Stimulated activated CD4-positive, alpha-beta T cell treated with anti-CD3 and anti-CD28 coated beads, TNF-alpha, amount 100 ng/mL, for 1 hour (primary cell): ENCODE results near the gene HLX.

Experiments
- DNase-seq, 3 donors: peaks; one replicate each; pipeline ENCODE4 v3.0.0-alpha.2; 2020; ENCODE audit warnings: low read depth in 3 of 3, low spot score in 1 of 3

Gene HLX, protein sequence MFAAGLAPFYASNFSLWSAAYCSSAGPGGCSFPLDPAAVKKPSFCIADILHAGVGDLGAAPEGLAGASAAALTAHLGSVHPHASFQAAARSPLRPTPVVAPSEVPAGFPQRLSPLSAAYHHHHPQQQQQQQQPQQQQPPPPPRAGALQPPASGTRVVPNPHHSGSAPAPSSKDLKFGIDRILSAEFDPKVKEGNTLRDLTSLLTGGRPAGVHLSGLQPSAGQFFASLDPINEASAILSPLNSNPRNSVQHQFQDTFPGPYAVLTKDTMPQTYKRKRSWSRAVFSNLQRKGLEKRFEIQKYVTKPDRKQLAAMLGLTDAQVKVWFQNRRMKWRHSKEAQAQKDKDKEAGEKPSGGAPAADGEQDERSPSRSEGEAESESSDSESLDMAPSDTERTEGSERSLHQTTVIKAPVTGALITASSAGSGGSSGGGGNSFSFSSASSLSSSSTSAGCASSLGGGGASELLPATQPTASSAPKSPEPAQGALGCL

DNA sequence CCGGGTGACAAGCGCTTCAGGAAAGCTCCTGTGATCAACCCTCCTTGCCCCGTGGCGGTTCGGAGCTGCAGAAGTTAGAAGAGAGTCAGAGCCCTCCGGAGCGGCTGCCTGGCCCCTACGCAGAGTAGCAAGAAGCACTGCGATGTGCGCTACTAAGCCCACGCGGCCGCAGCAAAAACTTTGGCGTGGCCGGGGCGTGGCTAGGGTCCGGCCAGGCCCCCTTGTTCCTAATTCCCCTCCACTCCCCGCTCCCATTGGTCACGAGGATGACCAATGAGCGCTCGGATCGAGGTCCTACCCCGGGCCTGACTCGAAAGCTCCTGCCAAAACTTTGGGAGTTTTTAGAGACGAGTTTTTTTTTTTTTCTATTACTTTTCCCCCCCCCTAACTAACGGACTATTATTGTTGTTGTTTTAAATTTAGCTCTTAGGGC is at the start of gene HLX:
Gene HLX (plus strand): TSS at position 368 of the 433 bp plus-strand sequence. CDS start 415 bp downstream, outside the sequence.
- DNase-seq = no peak

DNA sequence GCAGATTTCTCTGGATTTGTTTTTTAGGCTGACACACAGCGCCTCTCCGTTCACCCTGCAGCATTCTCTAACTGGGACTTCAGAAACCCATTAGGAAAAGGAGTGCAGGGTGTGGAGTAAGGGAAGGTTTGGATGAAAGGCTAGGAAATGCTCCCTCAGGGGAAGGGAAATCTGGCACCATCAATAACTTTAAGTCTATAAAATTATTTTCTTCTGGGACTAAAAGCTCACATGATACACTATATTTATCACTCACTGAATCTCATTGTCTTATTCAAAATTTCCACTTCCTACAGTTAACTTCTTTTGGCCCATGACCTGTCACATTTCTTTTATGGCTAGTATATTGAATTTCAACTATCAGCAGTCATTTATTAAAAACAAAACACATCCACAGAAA is 45.8 kb upstream of the HLX start:
- DNase-seq = no peak

DNA sequence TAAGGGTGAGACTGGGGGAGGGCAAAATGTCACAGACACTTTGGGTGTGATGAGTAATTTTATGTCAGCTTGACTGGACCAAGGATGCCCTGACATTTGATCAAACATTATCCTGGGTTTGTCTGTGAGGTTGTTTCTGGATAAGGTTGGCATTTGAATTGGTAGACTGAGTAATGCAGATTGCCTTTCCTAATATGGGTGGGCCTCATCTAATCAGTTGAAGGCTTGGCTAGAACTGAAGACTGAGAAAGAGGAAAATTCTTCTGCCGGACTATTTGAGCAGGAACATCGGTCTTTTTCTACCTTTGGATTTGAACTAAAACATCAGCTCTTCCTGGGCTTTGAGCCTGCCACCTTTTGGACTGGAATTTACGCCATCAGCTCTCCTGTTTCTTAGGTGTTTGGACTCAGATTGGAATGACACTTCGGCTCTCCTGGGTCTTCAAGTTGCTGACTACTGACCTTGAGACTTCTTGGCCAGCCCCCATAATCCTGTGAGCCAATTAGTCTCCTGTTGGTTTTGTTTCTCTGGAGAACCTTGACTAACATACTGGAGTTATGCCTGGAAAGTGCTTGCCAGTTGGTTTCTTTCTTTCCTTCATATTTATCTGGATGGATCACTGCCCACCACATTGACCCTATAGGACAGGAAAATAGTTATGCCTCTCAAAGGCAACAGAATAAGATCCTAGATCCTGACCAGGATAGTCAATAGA is 44.9 kb upstream of the HLX start:
- no peak for DNase-seq

DNA sequence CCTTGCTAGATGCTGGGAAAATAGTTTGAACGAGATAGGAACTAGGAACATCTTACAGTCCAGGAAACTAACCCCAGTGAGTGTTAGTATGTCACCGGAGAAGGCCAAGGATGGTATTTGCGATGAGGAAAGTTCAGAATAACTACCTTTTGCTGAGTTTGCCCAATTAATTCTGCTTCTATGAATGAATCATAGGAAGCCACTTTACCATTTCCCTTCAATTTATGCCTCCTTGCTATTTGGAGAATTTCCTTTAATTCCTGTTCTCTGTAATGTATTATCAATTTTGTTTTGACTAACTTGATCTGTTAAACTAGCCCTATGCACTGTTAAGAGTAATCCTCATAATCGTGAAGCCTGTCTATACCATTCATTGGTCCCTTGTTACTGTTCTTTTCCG is 40.7 kb upstream of the HLX start:
- no peak for DNase-seq

DNA sequence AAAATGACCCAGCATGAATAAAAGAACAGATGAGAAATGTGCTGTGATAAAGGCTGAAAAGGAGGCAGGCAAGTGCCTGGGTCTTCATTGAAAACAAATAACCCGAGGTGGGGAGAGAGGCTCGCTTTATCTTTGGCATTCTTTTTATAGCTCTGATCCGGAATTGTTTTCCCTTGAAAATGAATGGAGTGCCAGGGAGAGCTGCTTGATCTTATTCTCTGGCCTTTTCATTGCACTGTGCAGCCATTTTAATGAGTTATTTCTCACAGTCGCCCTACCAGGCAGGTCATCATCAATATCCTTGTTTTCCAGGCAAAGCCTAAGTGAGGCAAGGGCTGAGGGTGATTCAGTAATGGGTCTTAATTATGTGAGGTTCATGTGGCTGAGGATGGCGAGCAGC is 39.8 kb upstream of the HLX start:
- DNase-seq = no peak

DNA sequence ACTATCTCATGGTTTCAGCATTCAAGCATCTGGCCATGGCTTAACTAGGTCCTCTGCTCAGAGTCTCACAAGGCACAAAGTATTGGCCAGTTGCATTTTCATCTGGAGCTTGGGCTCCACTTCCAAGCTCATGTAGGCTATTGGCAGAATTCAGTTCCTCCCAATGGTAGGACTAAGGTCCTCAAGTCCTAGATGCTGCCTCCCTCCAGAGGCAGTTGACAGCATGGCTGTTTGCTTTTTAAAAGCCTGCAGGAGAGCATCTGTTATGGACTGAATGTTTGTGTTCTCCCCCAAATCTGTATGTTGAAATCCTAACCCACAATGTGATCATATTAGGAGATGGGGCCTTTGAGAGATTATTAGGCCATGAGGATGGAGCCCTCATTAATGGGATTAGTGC is 38.0 kb upstream of the HLX start:
- DNase-seq = no peak

DNA sequence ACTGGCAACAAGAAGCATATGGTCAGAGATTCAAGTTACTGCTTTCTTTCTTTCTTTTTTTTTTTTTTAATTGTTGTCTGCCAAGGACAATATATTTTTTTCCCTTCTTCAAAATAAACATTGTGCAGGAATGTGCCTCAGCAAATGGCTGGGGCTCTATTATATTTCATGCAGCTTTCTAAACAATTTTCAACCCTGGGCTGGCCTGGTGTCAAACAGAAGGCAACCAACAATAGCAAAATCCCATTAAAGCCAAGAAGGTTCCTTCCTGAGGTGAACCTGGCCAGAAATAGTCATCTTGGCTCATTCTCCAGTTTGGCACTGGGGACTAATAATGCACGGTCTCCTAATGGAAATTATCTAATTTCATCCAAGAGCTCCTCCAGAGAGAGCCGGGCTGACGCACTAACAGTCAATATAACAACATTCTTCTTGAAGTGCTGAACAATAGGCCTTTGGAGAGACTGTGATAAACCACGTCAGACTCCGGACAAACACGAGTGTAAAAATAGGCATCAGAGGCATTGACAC is 35.7 kb upstream of the HLX start:
- DNase-seq = no peak

DNA sequence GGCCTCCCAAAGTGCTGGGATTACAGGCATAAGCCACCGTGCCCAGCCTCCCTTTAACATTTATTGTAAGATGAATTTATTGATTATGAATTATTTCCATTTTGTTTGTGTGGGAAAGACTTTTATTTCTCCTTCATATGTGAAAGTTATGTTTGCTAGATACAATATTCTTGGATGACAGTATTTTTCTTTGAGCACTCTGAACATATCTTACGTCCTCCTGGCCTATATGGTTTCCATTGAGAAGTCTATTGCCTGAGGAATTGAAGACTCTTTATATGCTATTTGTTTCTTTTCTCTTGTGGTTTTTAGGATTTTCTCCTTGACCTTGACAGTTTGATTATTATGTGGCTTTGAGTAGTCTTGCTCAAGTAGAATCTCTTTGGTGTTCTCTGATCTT is 26.8 kb upstream of the HLX start:
- no peak for DNase-seq

DNA sequence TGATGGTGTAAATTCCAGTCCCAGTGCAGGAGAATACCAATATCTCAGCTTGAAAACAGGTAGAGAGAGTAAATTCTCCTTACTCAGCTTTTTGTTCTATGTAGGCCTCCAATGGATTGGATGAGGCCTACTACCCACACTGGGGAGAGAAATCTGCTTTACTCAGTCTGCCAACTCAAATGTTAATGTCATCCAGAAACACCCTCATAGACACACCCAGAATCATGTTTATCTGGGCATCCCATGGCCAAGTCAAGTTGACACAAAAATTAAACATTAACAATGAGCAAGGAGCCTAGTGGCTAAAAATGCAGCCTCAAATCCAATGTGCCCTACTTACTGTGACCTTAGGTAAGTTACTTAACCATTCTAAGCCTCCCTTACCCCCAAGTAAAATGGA is 6.9 kb upstream of the HLX start:
- no peak for DNase-seq

DNA sequence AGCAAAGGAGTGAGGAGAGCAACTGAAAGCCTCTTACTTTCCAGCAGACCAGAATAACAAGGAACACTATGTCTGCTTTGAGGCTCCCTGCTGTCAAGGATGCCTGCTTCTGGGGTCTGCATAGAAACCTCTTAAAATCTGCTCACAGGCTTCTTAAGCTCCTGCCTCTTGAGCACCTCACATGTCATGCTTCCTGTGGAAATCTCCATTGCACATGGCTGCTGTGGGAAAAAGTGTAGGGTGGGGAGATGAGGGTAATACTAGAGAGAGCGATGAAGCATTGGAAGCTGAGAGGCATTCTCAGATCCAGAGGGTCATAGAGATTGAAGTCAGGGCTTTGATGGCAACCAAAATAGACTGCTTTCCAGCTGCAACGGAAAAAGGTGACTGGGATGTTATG is 6.2 kb upstream of the HLX start:
- no peak for DNase-seq

DNA sequence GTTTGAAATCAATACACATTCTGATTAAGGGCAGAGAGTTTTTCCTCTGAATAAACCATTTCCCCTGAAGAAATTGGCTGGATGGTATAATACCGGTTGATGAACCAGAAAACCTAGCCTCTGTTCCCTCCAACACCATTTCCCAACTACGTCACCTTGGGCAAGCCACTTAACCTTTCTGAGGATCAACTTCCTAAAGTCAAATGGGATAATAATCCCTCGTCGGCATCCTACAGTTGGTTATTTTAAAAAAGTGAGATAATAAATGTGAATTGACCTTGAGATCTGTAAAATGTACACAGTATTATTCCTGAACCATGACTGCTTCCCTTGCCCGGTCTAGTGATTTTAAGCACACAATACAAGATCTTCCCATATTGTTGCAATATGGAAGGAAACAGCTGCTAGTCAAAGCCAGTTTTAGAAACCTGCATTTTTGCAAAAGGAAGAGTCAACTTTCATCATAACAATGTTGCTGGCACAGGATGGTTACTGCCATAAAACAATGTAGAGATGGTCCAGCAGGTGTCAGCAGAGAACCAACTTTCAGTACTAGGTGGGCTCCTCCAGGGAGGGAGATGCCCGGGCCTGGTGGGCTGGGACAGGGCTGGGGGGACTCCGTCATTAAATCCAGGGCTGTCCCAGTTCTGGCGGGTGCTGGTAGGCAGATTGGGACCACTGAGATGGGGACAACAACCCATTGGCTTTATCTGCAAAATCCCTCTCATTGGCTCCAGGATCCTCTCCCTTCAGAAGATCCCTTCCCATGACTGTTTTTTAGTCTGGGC is 5.2 kb upstream of the HLX start:
- DNase-seq = no peak

DNA sequence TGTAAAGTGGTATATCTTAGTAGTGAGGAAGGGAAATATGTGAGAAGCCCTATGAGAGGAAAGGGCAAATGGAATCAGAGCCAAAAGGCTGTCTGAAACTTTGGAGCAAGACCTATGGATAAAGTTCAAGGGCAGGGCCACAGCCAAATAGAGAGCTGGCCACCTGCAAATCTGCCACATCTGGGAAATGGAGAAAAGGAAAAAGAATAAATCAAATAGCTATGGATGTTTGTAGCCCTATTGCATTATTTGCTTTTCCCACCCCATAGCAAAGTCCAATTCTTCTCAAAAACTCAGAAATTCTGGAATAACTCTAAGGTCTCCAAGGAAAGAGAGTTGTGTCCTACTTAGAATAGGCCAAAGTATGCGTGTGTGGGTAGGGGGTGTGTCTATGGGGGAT is 4.0 kb upstream of the HLX start:
- no peak for DNase-seq

DNA sequence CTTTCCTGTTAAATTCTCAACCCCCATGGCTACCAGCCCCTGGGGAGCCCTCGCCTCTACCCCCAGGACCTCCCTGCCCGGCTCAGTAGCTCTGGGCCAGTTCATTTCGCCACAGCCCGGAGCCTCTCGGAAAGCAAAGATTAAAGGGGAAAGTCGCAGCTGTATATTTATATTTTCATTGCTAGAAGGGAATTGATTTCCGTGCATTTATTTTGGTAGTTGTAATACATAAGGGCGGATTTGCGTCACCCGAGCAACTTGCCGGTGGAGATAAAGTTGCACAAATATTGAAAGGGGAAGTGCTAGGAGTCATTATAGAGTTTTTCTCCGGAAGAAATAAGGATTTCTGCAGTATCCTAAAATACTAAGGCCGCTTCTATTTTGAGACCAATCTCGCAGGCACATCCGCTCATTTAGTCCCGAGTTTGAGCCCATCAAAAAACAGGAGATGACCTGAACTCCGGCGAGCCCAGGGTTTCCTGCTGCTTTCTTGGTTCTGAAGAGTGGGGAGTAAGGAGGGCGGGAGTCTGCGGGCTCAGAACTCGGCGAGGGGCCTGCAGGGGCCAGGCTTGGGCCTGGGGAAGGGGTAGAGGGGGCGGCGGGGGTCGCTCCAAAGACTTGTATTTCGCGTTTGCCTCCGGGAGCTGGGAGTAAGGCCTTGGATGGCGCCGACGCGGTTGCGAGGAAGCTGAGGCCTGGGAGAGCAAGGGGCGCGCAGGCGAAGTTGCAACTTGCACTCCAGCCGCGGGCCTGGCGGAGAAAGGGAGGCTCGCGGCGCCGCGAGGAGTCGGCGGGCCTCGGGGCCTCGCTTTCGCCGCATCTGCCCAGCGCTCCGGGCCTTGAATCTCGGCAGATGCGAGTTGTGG is 2.5 kb upstream of the HLX start:
- no peak for DNase-seq

DNA sequence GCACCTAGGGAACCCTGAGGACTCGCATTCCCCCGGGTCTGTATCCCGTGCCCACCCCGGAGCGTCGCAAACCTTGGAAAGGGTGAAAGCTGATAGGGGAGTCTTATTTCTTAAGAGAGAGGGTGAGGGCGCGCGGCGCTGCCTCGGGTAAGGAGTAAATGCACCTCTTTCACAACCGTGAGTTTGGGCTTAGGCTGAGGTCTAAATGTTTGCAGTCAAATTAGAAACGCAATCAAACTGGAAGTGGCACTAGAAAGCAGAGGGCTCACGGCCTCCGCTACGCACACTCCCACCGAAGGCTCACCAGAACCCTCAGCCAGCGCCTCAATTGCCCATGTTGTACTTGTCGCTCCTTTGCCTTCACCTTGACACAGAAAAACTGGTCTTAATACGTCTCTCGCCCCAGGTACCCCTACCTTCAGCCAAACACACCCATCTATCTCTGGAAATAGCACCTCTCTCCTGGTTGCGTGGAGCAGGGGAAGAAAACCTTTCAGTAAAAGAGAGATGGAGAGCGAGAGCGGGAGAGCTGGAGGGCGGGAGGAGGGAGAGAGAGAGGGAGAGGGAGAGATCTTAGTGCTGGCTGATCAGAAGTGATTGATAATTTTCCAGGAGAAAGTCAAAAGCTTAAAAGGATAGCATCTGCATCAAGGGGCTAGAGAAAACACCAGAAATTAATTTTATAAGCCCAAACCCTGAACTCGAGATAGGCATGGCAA is 1.7 kb upstream of the HLX start:
- DNase-seq = no peak

DNA sequence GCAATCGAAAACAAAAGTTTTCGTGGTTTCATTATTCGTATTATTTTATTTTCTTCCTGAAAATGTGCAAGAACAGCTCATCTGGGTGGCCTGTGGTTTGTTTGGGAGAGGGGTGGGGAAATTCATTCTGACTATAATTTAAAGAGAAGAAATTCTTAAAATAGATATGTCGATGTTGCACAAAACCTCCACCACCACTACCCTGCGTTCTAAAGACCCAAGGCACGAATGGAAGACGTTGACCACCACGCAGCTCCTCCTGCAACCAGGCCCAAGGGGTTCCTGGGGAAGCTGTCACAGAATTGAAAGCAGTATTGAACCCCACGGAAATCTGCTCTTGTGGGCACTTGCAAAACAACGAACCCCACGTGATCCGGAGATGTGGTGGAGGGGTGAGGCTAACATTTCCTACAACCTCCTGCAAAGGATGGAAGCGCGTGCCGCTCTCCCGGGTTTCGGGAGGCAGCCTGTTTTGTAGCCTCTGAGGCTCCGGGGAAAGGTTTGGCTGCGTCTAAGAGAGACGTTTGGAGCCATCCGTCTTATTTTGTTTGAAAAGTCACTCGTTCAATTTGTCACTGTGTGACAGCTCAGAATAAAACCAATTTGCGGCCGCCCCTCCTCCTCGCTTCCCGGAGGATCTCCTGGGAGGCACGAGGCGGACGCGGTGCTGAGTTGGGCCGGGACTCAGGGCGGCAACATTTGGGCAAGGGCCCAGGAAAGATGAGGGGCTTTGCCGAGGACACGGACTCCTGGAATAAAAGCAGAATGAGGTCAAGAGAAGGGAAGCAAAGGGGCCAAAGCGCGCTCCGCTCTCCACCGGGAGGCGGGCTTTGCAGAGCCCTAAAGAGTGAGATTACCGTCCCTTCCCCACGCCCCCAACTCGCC is 810 bp upstream of the HLX start:
- DNase-seq = no peak

DNA sequence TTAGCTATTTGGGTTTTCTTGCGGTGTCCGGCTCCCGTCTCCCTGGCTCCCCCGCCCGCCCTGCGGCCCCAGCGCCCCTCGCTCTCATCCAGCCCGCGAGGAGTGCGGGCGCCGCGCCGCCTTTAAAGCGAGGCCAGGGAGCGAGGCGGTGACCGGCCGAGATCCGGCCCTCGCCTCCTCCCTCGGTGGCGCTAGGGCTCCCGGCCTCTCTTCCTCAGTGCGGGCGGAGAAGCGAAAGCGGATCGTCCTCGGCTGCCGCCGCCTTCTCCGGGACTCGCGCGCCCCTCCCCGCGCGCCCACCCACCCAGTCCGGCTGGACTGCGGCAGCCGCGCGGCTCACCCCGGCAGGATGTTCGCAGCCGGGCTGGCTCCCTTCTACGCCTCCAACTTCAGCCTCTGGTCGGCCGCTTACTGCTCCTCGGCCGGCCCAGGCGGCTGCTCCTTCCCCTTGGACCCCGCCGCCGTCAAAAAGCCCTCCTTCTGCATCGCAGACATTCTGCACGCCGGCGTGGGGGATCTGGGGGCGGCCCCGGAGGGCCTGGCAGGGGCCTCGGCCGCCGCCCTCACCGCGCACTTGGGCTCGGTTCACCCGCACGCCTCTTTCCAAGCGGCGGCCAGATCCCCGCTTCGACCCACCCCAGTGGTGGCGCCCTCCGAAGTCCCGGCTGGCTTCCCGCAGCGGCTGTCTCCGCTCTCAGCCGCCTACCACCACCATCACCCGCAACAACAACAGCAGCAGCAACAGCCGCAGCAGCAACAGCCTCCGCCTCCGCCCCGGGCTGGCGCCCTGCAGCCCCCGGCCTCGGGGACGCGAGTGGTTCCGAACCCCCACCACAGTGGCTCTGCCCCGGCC is 492 bp downstream of the HLX start:
- no peak for DNase-seq

DNA sequence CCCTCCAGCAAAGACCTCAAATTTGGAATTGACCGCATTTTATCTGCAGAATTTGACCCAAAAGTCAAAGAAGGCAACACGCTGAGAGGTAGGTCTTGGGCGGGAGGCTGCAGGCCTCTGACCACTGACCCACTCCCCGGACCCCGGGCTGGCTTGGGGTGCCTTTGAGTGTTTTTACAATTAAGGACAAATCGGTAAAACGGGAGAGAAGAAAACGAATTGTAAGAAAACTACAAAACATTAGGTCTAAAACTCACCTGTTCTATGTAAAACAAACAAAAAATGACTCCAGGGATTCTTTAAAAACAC is 1.1 kb downstream of the HLX start:
- DNase-seq = no peak
